SK-N-MC (cell line): ENCODE data around the gene PML.

Experiments used
- DNase-seq: peaks from one replicate; pipeline ENCODE4 v3.0.0-alpha.2; 2011; ENCODE audit warnings: low read depth, low spot score
- H3K27ac ChIP-seq: fragments of 200-600 bp; sonication (generic); 2 replicates; pipeline ENCODE4 v1.5.1; 2016; ENCODE audit warnings: mixed run types
- H3K36me3 ChIP-seq: fragments of 200-600 bp; sonication (generic); 2 replicates; pipeline ENCODE4 v1.6.1; 2017; ENCODE audit warnings: antibody characterized with exemption, low read length, mixed read lengths; ENCODE audit not compliant: insufficient read depth
- H3K4me3 ChIP-seq: fragments of 200-600 bp; sonication (generic); 2 replicates; pipeline ENCODE4 v1.5.1; 2016
- H3K9ac ChIP-seq: fragments of 200-600 bp; sonication (generic); 2 replicates; pipeline ENCODE4 v1.8.0; 2017; ENCODE audit warnings: mixed run types, mixed read lengths; ENCODE audit not compliant: insufficient read length
- H3K9me3 ChIP-seq: fragments of 200-600 bp; sonication (generic); 2 replicates; pipeline ENCODE4 v1.6.1; 2017; ENCODE audit warnings: low read depth, mild to moderate bottlenecking, antibody characterized with exemption, low read length, moderate library complexity, mixed read lengths
- EZH2 ChIP-seq: fragments of 200-600 bp; sonication (generic); IDR thresholded peaks from one replicate; pipeline ENCODE4 v1.6.1; 2017; ENCODE audit warnings: antibody characterized with exemption
- FOXP2 ChIP-seq: optimal IDR thresholded peaks from 2 replicates; pipeline ENCODE3; 2011; ENCODE audit warnings: mild to moderate bottlenecking, moderate library complexity; ENCODE audit not compliant: insufficient read depth; ENCODE audit errors: extremely low read length, control extremely low read depth
- POLR2AphosphoS5 ChIP-seq: IDR thresholded peaks from 2 replicates; pipeline ENCODE4 v1.6.1; 2012; ENCODE audit warnings: mild to moderate bottlenecking, low read depth, low read length, borderline replicate concordance

PML gene

DNA sequence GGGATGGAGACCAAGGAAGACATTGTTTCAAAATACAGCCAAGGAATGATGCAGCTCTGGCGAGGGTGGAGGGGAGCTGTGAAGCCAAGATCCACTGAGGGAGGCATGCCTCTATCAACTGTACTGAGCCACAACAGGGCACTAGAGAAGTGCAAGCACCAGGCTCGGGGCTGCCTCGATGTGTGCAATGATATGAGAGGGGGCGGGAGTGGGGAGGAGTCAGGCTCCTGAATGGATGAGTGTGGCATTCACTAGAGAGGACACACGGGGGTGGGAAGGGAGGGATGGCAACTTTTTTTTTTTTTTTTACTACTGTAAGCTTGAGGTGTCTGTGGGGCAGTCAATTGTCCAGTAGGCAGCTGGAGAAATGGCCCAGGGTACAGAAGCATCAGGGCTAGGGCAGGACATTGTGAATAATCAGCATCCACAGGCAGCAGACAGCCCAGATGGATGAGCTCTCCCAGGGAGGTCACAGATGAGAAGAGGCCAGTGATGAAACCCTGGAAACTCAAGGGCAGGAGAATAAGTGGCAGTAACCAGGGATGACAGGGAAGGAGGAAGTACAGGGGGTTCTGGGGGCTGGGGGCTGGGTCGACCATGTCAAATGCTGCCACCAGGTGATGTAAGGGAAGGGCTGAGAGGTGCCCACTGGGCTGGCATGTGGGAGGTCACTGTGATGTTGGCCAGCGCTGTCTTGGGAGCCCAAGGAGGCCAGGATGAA, 8.3 kb upstream of the PML start:
- Histone ChIP-seq H3K9me3 (no peaks in the 10 kb centered on the region), H3K36me3 (no peaks in the 10 kb centered on the region), H3K4me3 (no peak overlapping the region), H3K27ac (no peak overlapping the region), H3K9ac (no peak overlapping the region)
- TF ChIP-seq POLR2AphosphoS5 (no peak), EZH2 (no peak), FOXP2 (no peak)
- no peak for DNase-seq

DNA sequence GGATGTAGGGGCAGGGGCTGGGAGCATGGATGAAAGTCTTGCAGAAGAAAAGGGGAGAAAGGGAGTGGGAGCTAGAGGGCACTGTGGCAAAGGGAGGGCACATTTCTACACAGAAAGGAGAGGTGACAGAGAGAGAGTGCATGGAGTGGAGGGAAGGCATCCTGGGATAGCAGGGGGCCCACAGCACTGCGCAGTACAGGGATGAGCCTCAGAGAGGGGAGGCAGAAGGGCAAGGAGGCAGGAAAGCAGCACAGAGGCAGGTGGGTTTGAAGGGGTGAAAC, 7.8 kb upstream of the PML start:
- no peaks in the 10 kb centered on the region for H3K36me3 ChIP-seq
- no peaks in the 10 kb centered on the region for H3K9me3 ChIP-seq
- no peak overlapping the region for H3K27ac ChIP-seq
- no peak overlapping the region for H3K9ac ChIP-seq
- no peak for DNase-seq
- H3K4me3 ChIP-seq, result no peak overlapping the region
- TF ChIP-seq EZH2, result no peak
- TF ChIP-seq FOXP2, result no peak
- TF ChIP-seq POLR2AphosphoS5, result no peak

DNA sequence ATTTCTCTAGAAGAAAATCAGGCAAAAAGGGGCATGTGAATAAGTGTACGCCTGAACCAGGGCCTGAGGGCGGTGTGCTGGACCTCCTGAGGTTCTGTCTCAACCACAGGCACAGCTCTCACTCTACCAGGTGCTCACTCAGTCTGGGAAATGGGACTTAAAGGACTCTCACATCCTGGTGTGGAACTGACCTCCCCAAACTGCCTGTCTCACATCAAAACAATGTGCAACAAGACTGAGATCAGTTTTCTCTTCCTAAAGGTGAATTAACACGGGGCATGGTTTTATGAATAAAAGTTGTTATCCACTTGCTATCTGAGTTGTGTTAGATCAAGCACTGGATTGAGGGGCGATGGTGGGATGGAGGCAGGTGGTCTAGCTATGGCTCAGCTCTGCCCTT, 7.3 kb upstream of the PML start:
- Histone ChIP-seq H3K9me3 (no peaks in the 10 kb centered on the region), H3K9ac (no peak overlapping the region), H3K36me3 (no peaks in the 10 kb centered on the region), H3K27ac (no peak overlapping the region), H3K4me3 (no peak overlapping the region)
- DNase-seq, result no peak
- TF ChIP-seq FOXP2 (no peak), EZH2 (no peak), POLR2AphosphoS5 (no peak)

DNA sequence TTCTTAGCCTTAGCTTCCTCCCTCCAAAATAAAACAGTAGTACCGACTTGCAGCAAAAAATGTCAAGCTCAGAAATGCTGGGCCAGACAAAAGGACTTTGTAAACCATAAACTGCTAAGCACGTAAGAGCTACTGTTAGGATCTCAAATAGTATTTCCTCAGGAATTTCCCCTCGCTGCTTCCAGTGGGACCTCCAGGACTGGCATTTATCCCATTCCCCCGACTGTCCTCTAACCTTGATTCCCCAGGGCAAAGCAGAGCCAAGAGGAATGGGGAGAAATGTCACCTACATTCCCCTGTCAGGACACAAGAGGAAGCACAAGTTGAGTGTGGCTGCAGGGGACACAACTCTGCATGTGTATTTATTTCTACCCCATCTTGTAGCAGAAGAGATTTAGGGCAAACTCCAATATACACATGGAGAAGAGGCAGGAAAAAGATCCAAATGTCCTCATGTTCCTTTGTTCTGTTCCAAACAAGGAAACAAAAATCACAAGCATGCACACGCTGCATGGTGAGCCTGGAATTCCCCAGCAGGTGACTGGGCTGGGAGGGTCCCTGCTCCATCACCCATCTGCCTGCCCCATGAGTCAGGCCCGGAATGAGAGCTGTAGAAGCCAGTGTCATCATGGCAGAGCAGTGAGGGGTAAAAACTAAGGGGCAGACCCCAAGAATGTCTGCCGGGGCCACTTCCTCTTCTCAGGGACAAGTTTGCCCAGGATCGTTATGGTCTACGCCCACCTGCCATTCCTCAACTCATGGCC, 6.7 kb upstream of the PML start:
- H3K9ac ChIP-seq, result no peak overlapping the region
- no peaks in the 10 kb centered on the region for H3K9me3 ChIP-seq
- no peak for DNase-seq
- TF ChIP-seq EZH2 (no peak), POLR2AphosphoS5 (no peak), FOXP2 (no peak)
- no peak overlapping the region for H3K4me3 ChIP-seq
- no peak overlapping the region for H3K27ac ChIP-seq
- no peaks in the 10 kb centered on the region for H3K36me3 ChIP-seq

DNA sequence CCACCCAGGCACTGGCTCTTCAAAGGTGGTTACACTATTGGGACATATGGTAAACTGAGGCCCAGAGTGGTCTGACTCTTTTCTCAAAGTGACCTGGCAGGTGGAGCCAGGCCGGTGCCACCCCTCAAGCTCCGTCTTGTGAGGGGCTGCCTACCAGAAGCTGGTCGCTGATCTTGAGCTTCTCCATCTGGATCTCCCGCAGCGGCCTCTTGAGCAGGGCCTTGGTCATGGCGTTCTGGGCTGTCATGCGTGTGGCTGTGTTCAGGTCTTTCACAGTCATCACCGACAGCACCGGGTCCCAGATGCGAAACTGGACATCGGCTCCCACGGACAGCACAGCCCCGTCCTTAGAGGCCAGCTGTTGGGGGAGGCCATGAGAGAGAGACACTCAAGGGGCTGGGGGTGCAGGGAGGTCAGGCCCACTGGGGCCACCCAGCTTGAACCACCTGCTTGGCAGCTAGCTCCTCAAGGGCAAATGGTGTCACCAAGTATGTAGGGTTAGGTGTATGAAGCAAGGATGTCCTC, 6.0 kb upstream of the PML start:
- DNase-seq, result no peak
- Histone ChIP-seq H3K9me3 (no peaks in the 10 kb centered on the region), H3K36me3 (no peaks in the 10 kb centered on the region), H3K4me3 (no peak overlapping the region), H3K9ac (no peak overlapping the region), H3K27ac (no peak overlapping the region)
- TF ChIP-seq POLR2AphosphoS5, result no peak
- TF ChIP-seq FOXP2, result no peak
- TF ChIP-seq EZH2, result no peak

DNA sequence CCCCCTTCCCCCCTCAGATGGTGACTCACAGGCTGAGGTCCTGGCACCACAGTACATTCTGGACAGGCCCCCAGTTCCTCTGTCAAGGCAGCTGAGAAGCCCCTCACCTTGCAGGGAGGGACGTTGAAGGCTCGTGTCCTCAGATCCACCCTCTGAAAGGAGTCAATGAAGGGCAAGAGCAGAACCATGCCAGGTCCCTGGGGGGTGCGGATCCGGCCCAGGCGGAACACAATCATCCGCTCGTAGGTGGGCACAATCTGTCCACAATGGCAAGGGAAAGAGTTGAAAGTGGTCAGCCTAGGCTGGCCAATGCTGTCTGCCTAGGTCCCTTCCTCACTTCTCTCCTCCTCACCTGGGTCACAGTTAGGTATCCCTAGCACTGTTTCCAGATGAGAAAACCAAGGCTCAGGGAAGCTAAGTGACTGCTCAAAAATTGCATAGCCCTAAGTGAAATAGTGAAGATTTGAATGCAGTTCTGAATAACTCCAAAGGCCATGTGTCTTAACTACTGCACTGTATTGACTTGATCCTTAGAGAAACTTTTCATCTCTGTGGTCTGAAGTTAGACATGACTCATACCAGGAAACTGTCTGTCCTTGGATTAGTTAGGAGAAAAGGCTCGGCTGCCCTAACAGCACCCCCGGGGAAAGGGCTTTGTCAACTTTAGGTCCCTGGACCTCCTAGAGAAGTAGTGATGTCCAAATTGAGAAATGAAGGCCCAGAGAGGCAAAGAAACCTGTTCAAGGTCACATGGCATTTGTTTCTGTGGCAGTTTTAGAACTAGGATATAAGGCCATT, 5.3 kb upstream of the PML start:
- Histone ChIP-seq H3K9me3 (no peaks in the 10 kb centered on the region), H3K36me3 (no peaks in the 10 kb centered on the region), H3K27ac (no peak overlapping the region), H3K4me3 (no peak overlapping the region), H3K9ac (no peak overlapping the region)
- DNase-seq, result no peak
- no peak for TF ChIP-seq POLR2AphosphoS5
- no peak for TF ChIP-seq FOXP2
- TF ChIP-seq EZH2, result no peak

GRCh38 chr15:73990250-73991005, 4.1 kb upstream of the PML start:
- no peaks in the 10 kb centered on the region for H3K9me3 ChIP-seq
- no peak for TF ChIP-seq POLR2AphosphoS5
- no peak for TF ChIP-seq EZH2
- TF ChIP-seq FOXP2, result no peak
- no peak overlapping the region for H3K27ac ChIP-seq
- no peak overlapping the region for H3K9ac ChIP-seq
- H3K36me3 ChIP-seq, result no peaks in the 10 kb centered on the region
- no peak for DNase-seq
- H3K4me3 ChIP-seq, result no peak overlapping the region

GRCh38 chr15:73991260-73991659, 3.3 kb upstream of the PML start:
- Histone ChIP-seq H3K4me3 (peak overlapping the region; percentile 91), H3K27ac (no peak overlapping the region), H3K36me3 (no peaks in the 10 kb centered on the region), H3K9me3 (no peaks in the 10 kb centered on the region), H3K9ac (peak overlapping the region; percentile 83)
- no peak for DNase-seq
- TF ChIP-seq EZH2 (no peak), FOXP2 (no peak), POLR2AphosphoS5 (no peak)
